Prostate gland (tissue), 2 donors: ENCODE data around the gene VEPH1.

ENCODE experiments used
- CTCF ChIP-seq, 4 experiments: fragments of 200-600 bp in 2 of 4; fragments of 450-650 bp in 2 of 4; sonication (generic) in 2 of 4; IDR thresholded peaks; 1 replicate in 3 of 4; 2 replicates in 1 of 4; pipeline ENCODE4 v1.5.1; 2016 to 2019; ENCODE audit warnings: antibody characterized with exemption in 4 of 4, mild to moderate bottlenecking in 2 of 4, moderate library complexity in 2 of 4
- POLR2A ChIP-seq: fragments of 450-650 bp; IDR thresholded peaks from one replicate; pipeline ENCODE4 v1.6.1; 2016; ENCODE audit warnings: antibody characterized with exemption, mild to moderate bottlenecking
- POLR2AphosphoS5 ChIP-seq: sonication (generic); formaldehyde crosslinking; IDR thresholded peaks from one replicate; pipeline ENCODE4 v1.6.1; 2017; ENCODE audit warnings: antibody characterized with exemption

GRCh38 chr3:157294953-157295352 lies 208.3 kb downstream of the VEPH1 start:
- no peak for TF ChIP-seq POLR2AphosphoS5
- TF ChIP-seq POLR2A, result no peak
- no peak for TF ChIP-seq CTCF (IDR thresholded peaks at IDR 0.05)
